ENCODE data around the gene COBL. TPM values are rescaled to one million over a fixed set of nuclear protein-coding genes. Genes with fewer than 3 reads are reported as not detected.

Gene COBL
- total RNA-seq, 2 donors from 2014 or later: 36.5 to 46.6 TPM

GRCh38 chr7:51300762-51301674 lies 15.6 kb downstream of the COBL start:
- H3K9me3 ChIP-seq: no peaks in the 10 kb centered on the region
- H3K4me1 ChIP-seq (replicated peaks): no peaks in the 10 kb centered on the region
- TF ChIP-seq POLR2AphosphoS5 (IDR thresholded peaks at IDR 0.05) (no peak), POLR2A (IDR thresholded peaks at IDR 0.05) (no peak)
- TF ChIP-seq, protein P1, sequence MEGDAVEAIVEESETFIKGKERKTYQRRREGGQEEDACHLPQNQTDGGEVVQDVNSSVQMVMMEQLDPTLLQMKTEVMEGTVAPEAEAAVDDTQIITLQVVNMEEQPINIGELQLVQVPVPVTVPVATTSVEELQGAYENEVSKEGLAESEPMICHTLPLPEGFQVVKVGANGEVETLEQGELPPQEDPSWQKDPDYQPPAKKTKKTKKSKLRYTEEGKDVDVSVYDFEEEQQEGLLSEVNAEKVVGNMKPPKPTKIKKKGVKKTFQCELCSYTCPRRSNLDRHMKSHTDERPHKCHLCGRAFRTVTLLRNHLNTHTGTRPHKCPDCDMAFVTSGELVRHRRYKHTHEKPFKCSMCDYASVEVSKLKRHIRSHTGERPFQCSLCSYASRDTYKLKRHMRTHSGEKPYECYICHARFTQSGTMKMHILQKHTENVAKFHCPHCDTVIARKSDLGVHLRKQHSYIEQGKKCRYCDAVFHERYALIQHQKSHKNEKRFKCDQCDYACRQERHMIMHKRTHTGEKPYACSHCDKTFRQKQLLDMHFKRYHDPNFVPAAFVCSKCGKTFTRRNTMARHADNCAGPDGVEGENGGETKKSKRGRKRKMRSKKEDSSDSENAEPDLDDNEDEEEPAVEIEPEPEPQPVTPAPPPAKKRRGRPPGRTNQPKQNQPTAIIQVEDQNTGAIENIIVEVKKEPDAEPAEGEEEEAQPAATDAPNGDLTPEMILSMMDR (IDR thresholded peaks at IDR 0.05): no peak
- H3K4me3 ChIP-seq: no peak overlapping the region
- no peak overlapping the region for H3K27ac ChIP-seq
- intact Hi-C loops (cut with DNase I): no loop called here
- no peaks in the 10 kb centered on the region for H3K27me3 ChIP-seq (replicated peaks; ENCODE audit: insufficient read depth)
- no peaks in the 10 kb centered on the region for H3K36me3 ChIP-seq
- WGBS: 92% methylated on average over 30 of the region's 30 CpGs
- DNase-seq (ENCODE audit: low spot score): no peak

DNA sequence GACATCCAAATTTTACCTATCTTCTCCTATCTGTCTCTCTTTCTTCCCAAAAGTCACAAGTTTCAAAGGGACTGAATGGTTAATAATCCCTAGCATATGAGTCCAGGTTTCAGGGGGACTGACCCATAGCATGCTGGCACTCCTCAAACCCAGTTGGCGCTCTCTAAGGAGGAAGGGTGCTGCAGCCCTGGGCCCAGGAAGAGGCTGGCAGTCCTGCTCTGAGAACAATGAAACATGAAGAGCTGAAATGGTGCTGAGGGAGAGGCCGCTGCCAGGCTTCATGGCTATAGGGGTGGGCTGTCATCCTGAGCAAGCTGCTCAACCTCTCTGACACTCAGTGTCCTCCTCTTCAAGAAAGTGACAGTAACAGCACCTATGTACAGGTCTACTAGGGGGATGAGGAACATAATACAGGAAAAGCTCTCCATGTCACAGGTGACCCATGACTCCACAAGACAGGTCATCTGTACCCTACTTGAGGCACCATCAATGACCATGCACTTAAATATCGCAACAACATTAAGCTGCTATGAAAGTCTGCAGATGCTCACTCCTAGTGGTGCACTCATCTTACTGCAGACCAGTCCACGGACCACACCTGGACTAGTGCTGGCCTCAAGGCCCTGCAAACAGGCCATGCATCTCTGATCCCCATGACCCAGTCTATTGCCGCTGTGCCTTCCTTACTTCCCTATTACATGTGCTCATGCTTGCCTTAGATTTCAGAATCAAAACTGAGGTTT lies 17.0 kb downstream of the COBL start:
- Histone ChIP-seq H3K4me1 (replicated peaks) (no peaks in the 10 kb centered on the region), H3K27me3 (replicated peaks; ENCODE audit: insufficient read depth) (no peaks in the 10 kb centered on the region), H3K4me3 (no peak overlapping the region), H3K36me3 (no peaks in the 10 kb centered on the region), H3K27ac (no peak overlapping the region), H3K9me3 (no peaks in the 10 kb centered on the region)
- no peak for DNase-seq (ENCODE audit: low spot score)
- intact Hi-C loops (cut with DNase I): no loop called here
- 98% methylated on average over 5 of the region's 5 CpGs for WGBS
- TF ChIP-seq POLR2AphosphoS5 (IDR thresholded peaks at IDR 0.05) (no peak), POLR2A (IDR thresholded peaks at IDR 0.05) (no peak)
- TF ChIP-seq, protein P1 (IDR thresholded peaks at IDR 0.05): no peak

GRCh38 chr7:51298912-51299311 lies 17.7 kb downstream of the COBL start:
- Histone ChIP-seq H3K27ac (no peak overlapping the region), H3K27me3 (replicated peaks; ENCODE audit: insufficient read depth) (no peaks in the 10 kb centered on the region), H3K36me3 (no peaks in the 10 kb centered on the region), H3K4me1 (replicated peaks) (no peaks in the 10 kb centered on the region), H3K9me3 (no peaks in the 10 kb centered on the region), H3K4me3 (no peak overlapping the region)
- TF ChIP-seq POLR2A (IDR thresholded peaks at IDR 0.05): no peak
- no peak for DNase-seq (ENCODE audit: low spot score)
- 85% methylated on average over 5 of the region's 5 CpGs for WGBS
- intact Hi-C loops (cut with DNase I): no loop called here

DNA sequence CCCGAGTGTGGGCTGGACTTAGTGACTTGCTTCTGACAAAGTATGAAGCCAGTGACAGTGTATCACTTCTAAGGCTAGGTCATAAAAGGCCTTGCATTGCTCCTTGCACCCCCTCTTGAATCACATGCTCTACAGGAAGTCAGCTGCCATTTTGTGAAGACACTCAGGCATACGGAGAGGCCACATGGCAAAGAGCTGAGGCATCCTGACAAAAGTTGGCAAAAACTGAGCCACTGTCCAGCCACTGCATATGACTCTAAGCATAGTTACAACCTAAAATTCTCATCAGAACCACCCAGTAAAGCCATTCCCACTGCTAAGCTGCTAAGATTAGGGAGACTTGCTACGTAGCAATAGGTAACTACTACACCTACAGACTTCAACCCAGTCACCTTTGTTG lies 18.6 kb downstream of the COBL start:
- DNase-seq (ENCODE audit: low spot score): no peak
- intact Hi-C loops (cut with DNase I): no loop called here
- WGBS: 91% methylated on average over 3 of the region's 3 CpGs
- Histone ChIP-seq H3K36me3 (no peaks in the 10 kb centered on the region), H3K4me3 (no peak overlapping the region), H3K27ac (no peak overlapping the region), H3K9me3 (no peaks in the 10 kb centered on the region), H3K4me1 (replicated peaks) (no peaks in the 10 kb centered on the region), H3K27me3 (replicated peaks; ENCODE audit: insufficient read depth) (no peaks in the 10 kb centered on the region)
- TF ChIP-seq, protein P1 (IDR thresholded peaks at IDR 0.05): no peak

GRCh38 chr7:51295440-51296245 lies 21.0 kb downstream of the COBL start:
- peaks cover 3% of the 10 kb centered on the region for H3K4me1 ChIP-seq (replicated peaks)
- H3K9me3 ChIP-seq: no peaks in the 10 kb centered on the region
- no peak overlapping the region for H3K4me3 ChIP-seq
- peak overlapping the region; percentile 63 to 71 for H3K27ac ChIP-seq
- WGBS: 69% methylated on average over 3 of the region's 3 CpGs
- H3K27me3 ChIP-seq (replicated peaks; ENCODE audit: insufficient read depth): no peaks in the 10 kb centered on the region
- TF ChIP-seq POLR2AphosphoS5 (IDR thresholded peaks at IDR 0.05): peak; percentile 65
- TF ChIP-seq POLR2A (IDR thresholded peaks at IDR 0.05): no peak
- intact Hi-C loops (cut with DNase I): no loop called here
- no peaks in the 10 kb centered on the region for H3K36me3 ChIP-seq
- DNase-seq (ENCODE audit: low spot score): peak; percentile 71

Measured in prostate gland (tissue), 2 donors.